Fibroblast of lung (primary cell): ENCODE measurements around the gene SIVA1. TPM values are rescaled to one million over a fixed set of nuclear protein-coding genes. Genes with fewer than 3 reads are reported as not detected.

Source experiments
- DNase-seq, 2 donors: peaks; one replicate each; pipeline versions ENCODE4 v3.0.0 to v3.0.0-alpha.2; 2010; ENCODE audit warnings: low read depth in 2 of 2
- H2AFZ ChIP-seq: 2 replicates; pipeline ENCODE4 v1.5.1; 2012; ENCODE audit warnings: low read length, control low read depth, inconsistent platforms
- H3K27ac ChIP-seq: 2 replicates; pipeline ENCODE4 v1.5.1; 2011; ENCODE audit warnings: low read length, control low read depth; ENCODE audit not compliant: insufficient read depth
- H3K27me3 ChIP-seq: 2 replicates; pipeline ENCODE4 v1.5.1; 2011; ENCODE audit warnings: mild to moderate bottlenecking, low read length; ENCODE audit not compliant: control insufficient read depth, insufficient read depth
- H3K36me3 ChIP-seq: 2 replicates; pipeline ENCODE4 v1.5.1; 2011; ENCODE audit warnings: low read length; ENCODE audit not compliant: control insufficient read depth, insufficient read depth
- H3K4me1 ChIP-seq: 2 replicates; pipeline ENCODE4 v1.5.1; 2011; ENCODE audit warnings: low read length; ENCODE audit not compliant: control insufficient read depth, insufficient read depth; ENCODE audit errors: extremely low read depth
- H3K4me2 ChIP-seq: 2 replicates; pipeline ENCODE4 v1.5.1; 2011; ENCODE audit warnings: low read length, control low read depth; ENCODE audit not compliant: insufficient read depth; ENCODE audit errors: extremely low read depth
- H3K4me3 ChIP-seq, 4 experiments: fragments of 200-600 bp in 1 of 4; sonication (generic) in 1 of 4; replicated peaks in 1 of 4; 2 replicates each; pipeline ENCODE4 v1.5.1; 2011 to 2016; ENCODE audit warnings: low read length in 4 of 4, low read depth in 3 of 4, mild to moderate bottlenecking in 3 of 4, control low read depth in 2 of 4, inconsistent platforms in 1 of 4, mixed read lengths in 1 of 4; ENCODE audit not compliant: insufficient read depth in 1 of 4; ENCODE audit errors: control extremely low read depth in 1 of 4
- H3K79me2 ChIP-seq: 2 replicates; pipeline ENCODE4 v1.5.1; 2012; ENCODE audit warnings: mild to moderate bottlenecking, low read length, inconsistent platforms; ENCODE audit not compliant: control insufficient read depth, insufficient read depth
- H3K9ac ChIP-seq: 2 replicates; pipeline ENCODE4 v1.5.1; 2011; ENCODE audit warnings: mild to moderate bottlenecking, low read length, control low read depth; ENCODE audit not compliant: insufficient read depth
- H3K9me3 ChIP-seq: 2 replicates; pipeline ENCODE4 v1.5.1; 2012; ENCODE audit warnings: low read depth, low read length; ENCODE audit not compliant: control insufficient read depth, insufficient read depth
- H4K20me1 ChIP-seq: 2 replicates; pipeline ENCODE4 v1.5.1; 2011; ENCODE audit warnings: low read length; ENCODE audit not compliant: control insufficient read depth, insufficient read depth; ENCODE audit errors: extremely low read depth
- EZH2 ChIP-seq: IDR thresholded peaks from 2 replicates; pipeline ENCODE4 v1.5.1; 2012; ENCODE audit warnings: low read length, control low read depth, mild to moderate bottlenecking; ENCODE audit errors: missing control alignments
- polyA plus RNA-seq, 2 donors: library from polyadenylated mRNA; depleted of rRNA in 1 of 2; stranded (reverse) in 1 of 2; unstranded in 1 of 2; fragments of >200 nt; gene quantifications; 2 replicates each; pipeline ENCODE4 v1.2.1, GENCODE V29; 2011 to 2012; ENCODE audit warnings: missing spikeins in 1 of 2
- total RNA-seq: library from RNA; depleted of rRNA; stranded (reverse); fragments of >200 nt; gene quantifications from 2 replicates; pipeline ENCODE4 v1.2.1, GENCODE V29; 2014
- TF ChIP-seq, protein P1 (sequence below), 2 donors: IDR thresholded peaks in 1 of 2; conservative IDR thresholded peaks in 1 of 2; 1 replicate in 1 of 2; 2 replicates in 1 of 2; pipeline ENCODE4 v1.5.1; 2011 to 2012; ENCODE audit warnings: low read length in 2 of 2, control low read depth in 1 of 2, inconsistent platforms in 1 of 2, low read depth in 1 of 2, mild to moderate bottlenecking in 1 of 2

Gene SIVA1
- total and polyA plus RNA-seq, 2 donors (not counting 1 experiment from before 2014, with no cell fraction given): 26.1 to 65.1 TPM

DNA sequence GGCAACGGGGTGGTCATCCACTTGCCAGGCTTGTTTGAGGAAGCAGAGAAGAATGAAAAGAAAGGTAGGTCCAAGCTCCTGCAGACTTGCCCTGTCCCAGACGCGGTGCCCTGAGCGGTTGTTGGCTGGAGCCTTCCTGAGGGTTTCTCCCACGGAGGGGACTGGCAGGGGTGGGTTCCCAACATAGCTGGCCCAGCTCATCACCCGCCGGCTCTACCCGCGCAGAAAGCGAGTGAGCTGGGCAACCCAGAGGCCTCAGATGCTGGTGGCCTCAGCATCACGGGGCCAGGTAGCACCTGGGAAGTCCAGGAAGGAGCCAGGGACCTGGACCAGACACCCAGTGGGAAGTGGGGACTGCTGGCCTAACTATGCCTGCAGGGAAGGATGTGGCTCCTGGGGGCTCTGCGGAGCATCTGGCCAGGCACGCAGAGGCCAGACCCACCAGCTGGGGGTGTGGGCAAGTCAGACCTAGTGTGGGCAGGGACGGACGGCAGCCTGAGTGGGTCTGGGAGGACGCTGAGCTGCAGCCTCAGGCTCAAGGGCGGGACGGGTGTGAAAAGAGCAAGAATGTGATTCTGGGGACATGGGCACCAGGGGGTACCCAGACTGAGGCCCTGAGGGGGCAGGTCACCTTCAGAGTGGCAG is 14.4 kb upstream of the SIVA1 start:
- H4K20me1 ChIP-seq: no peaks in the 10 kb centered on the region
- H3K4me3 ChIP-seq: no peak overlapping the region
- H3K4me1 ChIP-seq: peaks cover 6% of the 10 kb centered on the region
- no peaks in the 10 kb centered on the region for H3K27me3 ChIP-seq
- H2AFZ ChIP-seq: no peak overlapping the region
- H3K79me2 ChIP-seq: no peaks in the 10 kb centered on the region
- H3K4me2 ChIP-seq: no peak overlapping the region
- H3K9ac ChIP-seq: no peak overlapping the region
- no peak overlapping the region for H3K27ac ChIP-seq
- no peak for DNase-seq
- H3K36me3 ChIP-seq: no peaks in the 10 kb centered on the region
- TF ChIP-seq, protein P1, sequence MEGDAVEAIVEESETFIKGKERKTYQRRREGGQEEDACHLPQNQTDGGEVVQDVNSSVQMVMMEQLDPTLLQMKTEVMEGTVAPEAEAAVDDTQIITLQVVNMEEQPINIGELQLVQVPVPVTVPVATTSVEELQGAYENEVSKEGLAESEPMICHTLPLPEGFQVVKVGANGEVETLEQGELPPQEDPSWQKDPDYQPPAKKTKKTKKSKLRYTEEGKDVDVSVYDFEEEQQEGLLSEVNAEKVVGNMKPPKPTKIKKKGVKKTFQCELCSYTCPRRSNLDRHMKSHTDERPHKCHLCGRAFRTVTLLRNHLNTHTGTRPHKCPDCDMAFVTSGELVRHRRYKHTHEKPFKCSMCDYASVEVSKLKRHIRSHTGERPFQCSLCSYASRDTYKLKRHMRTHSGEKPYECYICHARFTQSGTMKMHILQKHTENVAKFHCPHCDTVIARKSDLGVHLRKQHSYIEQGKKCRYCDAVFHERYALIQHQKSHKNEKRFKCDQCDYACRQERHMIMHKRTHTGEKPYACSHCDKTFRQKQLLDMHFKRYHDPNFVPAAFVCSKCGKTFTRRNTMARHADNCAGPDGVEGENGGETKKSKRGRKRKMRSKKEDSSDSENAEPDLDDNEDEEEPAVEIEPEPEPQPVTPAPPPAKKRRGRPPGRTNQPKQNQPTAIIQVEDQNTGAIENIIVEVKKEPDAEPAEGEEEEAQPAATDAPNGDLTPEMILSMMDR (conservative IDR thresholded peaks at IDR 0.05 in 1 of 2, IDR thresholded peaks at IDR 0.05 in 1 of 2; ENCODE audit: low read depth in 1 of 2, low read length in 2 of 2): no peak
- H3K9me3 ChIP-seq: no peaks in the 10 kb centered on the region

DNA sequence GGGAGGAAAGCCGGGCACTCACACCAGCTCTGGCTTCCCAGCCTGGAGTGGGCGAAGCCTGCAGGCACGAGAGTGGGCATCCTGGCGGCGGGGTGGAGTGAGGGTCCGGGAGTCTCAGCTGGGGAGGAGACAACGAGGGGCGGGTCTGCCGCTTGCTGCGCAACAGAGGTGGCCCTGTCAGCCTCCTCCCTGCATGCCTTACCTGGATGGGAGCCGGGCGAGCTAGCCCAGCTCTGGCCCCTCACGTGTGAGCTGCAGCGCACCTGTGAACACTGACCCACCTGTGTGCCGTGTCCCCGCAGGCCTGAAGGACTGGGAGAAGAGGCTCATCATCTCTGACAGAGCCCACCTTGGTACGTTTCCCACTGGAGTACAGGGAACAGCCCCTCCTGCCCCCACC is 13.9 kb upstream of the SIVA1 start:
- H3K9ac ChIP-seq: no peak overlapping the region
- H3K79me2 ChIP-seq: no peaks in the 10 kb centered on the region
- no peak overlapping the region for H2AFZ ChIP-seq
- no peak for DNase-seq
- H3K27ac ChIP-seq: no peak overlapping the region
- no peaks in the 10 kb centered on the region for H4K20me1 ChIP-seq
- no peaks in the 10 kb centered on the region for H3K36me3 ChIP-seq
- no peak overlapping the region for H3K4me2 ChIP-seq
- peaks cover 8% of the 10 kb centered on the region for H3K4me1 ChIP-seq
- no peak for TF ChIP-seq EZH2
- TF ChIP-seq, protein P1 (conservative IDR thresholded peaks at IDR 0.05 in 1 of 2, IDR thresholded peaks at IDR 0.05 in 1 of 2; ENCODE audit: low read depth in 1 of 2, low read length in 2 of 2): no peak
- H3K4me3 ChIP-seq: no peak overlapping the region
- no peaks in the 10 kb centered on the region for H3K27me3 ChIP-seq
- no peaks in the 10 kb centered on the region for H3K9me3 ChIP-seq

DNA sequence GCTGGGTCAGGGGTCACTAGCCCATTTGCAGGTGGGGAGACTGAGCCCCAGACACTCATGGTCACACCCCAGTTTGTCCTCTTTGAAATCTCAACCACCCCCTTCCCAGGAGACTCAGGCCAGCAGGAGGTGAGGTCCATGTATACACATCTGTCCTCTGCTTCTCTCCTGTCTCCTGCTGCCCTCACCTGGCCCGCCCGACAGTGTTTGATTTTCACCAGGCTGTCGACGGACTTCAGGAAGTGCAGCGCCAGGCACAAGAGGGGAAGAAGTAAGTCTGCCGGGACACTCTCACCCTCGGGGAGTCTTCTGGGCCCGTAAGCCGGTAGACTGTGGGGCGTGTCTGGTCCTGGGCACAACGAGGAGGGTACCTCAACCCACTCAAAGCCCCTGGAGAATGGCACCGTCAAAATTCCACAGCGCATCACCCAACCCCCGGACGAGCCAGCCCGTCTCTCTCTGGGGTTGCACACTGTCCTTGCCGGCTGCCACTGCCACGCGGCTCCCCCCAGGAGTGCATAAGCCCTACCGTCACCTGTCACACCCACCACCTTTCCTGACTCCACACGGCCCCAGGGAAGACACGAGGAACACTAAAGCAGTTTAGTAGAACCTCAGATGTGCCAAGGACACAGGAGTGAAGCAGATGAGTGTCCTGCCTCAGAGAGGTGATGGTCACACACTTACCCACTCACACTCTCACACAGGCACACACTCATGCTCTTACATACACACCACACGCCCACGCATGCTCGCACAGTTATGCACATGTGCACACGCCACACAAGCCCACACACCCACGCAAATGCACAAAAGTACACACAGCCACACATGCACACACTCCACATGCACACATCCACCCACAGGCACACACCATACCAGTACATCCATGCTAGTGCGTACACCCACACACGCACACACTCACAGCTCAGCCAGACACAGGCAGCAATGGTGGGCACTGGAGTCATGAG is 13.1 kb upstream of the SIVA1 start:
- H3K4me2 ChIP-seq: no peak overlapping the region
- H2AFZ ChIP-seq: no peak overlapping the region
- H3K79me2 ChIP-seq: no peaks in the 10 kb centered on the region
- no peak overlapping the region for H3K4me3 ChIP-seq
- no peak overlapping the region for H3K9ac ChIP-seq
- no peaks in the 10 kb centered on the region for H4K20me1 ChIP-seq
- no peaks in the 10 kb centered on the region for H3K9me3 ChIP-seq
- no peaks in the 10 kb centered on the region for H3K36me3 ChIP-seq
- H3K4me1 ChIP-seq: peaks cover 8% of the 10 kb centered on the region
- TF ChIP-seq, protein P1 (conservative IDR thresholded peaks at IDR 0.05 in 1 of 2, IDR thresholded peaks at IDR 0.05 in 1 of 2; ENCODE audit: low read depth in 1 of 2, low read length in 2 of 2): no peak
- no peak for TF ChIP-seq EZH2
- no peak overlapping the region for H3K27ac ChIP-seq
- H3K27me3 ChIP-seq: no peaks in the 10 kb centered on the region
- no peak for DNase-seq
